DOHH2 (cell line): ENCODE measurements around the gene CCKAR.

Experiments used
- H3F3A ChIP-seq: fragments of 200-600 bp; sonication (generic), shearing (Covaris generic); 2 replicates; pipeline ENCODE4 v1.6.0; 2016; ENCODE audit warnings: antibody characterized with exemption, mild to moderate bottlenecking; ENCODE audit not compliant: control insufficient read depth, insufficient read depth
- H3K27ac ChIP-seq: fragments of 200-600 bp; sonication (generic); 2 replicates; pipeline ENCODE4 v1.5.1; 2014; ENCODE audit warnings: low read depth, mild to moderate bottlenecking, low read length, moderate library complexity
- H3K27me3 ChIP-seq: fragments of 200-600 bp; sonication (generic); 2 replicates; pipeline ENCODE4 v1.6.1; 2014; ENCODE audit warnings: mild to moderate bottlenecking, low read length, mixed read lengths; ENCODE audit not compliant: control insufficient read depth
- H3K36me3 ChIP-seq: fragments of 200-600 bp; sonication (generic); 2 replicates; pipeline ENCODE4 v1.6.1; 2014; ENCODE audit warnings: mild to moderate bottlenecking, low read length, moderate library complexity, mixed read lengths; ENCODE audit not compliant: control insufficient read depth
- H3K4me1 ChIP-seq: fragments of 200-600 bp; sonication (generic); 2 replicates; pipeline ENCODE4 v1.6.1; 2014; ENCODE audit warnings: mild to moderate bottlenecking, low read length, mixed read lengths; ENCODE audit not compliant: control insufficient read depth
- H3K4me2 ChIP-seq: fragments of 200-600 bp; sonication (generic); 2 replicates; pipeline ENCODE4 v1.6.0; 2014; ENCODE audit warnings: mild to moderate bottlenecking, low read length, moderate library complexity
- H3K4me3 ChIP-seq: fragments of 200-600 bp; sonication (generic); 2 replicates; pipeline ENCODE4 v1.5.1; 2014; ENCODE audit warnings: mild to moderate bottlenecking, low read length, mixed read lengths
- H3K79me2 ChIP-seq: fragments of 200-600 bp; sonication (generic); 2 replicates; pipeline ENCODE4 v1.6.1; 2014; ENCODE audit warnings: mild to moderate bottlenecking, low read length, mixed read lengths; ENCODE audit not compliant: control insufficient read depth
- H3K9me2 ChIP-seq: fragments of 200-600 bp; sonication (generic); replicated peaks from 2 replicates; pipeline ENCODE4 v1.6.1; 2014; ENCODE audit warnings: mild to moderate bottlenecking, low read length, mixed read lengths; ENCODE audit not compliant: control insufficient read depth
- H3K9me3 ChIP-seq: fragments of 200-600 bp; sonication (generic); 2 replicates; pipeline ENCODE4 v1.6.1; 2014; ENCODE audit warnings: antibody characterized with exemption, low read length, mixed read lengths; ENCODE audit not compliant: control insufficient read depth, insufficient read depth
- H4K20me1 ChIP-seq: fragments of 200-600 bp; sonication (generic); 2 replicates; pipeline ENCODE4 v1.6.0; 2014; ENCODE audit warnings: low read depth, mild to moderate bottlenecking, antibody characterized with exemption, low read length, moderate library complexity; ENCODE audit not compliant: control insufficient read depth, insufficient read depth
- EZH2phosphoT487 ChIP-seq: fragments of 200-600 bp; sonication (generic); IDR thresholded peaks from 2 replicates; pipeline ENCODE4 v1.6.1; 2017; ENCODE audit warnings: borderline replicate concordance, mild to moderate bottlenecking, antibody characterized with exemption, low read length, moderate library complexity, mixed read lengths
- TF ChIP-seq, protein P1 (sequence below): fragments of 200-600 bp; sonication (generic); IDR thresholded peaks from one replicate; pipeline ENCODE4 v1.5.1; 2014; ENCODE audit warnings: antibody characterized with exemption, mild to moderate bottlenecking, low read depth, low read length; ENCODE audit not compliant: poor library complexity, severe bottlenecking

The CCKAR gene

DNA sequence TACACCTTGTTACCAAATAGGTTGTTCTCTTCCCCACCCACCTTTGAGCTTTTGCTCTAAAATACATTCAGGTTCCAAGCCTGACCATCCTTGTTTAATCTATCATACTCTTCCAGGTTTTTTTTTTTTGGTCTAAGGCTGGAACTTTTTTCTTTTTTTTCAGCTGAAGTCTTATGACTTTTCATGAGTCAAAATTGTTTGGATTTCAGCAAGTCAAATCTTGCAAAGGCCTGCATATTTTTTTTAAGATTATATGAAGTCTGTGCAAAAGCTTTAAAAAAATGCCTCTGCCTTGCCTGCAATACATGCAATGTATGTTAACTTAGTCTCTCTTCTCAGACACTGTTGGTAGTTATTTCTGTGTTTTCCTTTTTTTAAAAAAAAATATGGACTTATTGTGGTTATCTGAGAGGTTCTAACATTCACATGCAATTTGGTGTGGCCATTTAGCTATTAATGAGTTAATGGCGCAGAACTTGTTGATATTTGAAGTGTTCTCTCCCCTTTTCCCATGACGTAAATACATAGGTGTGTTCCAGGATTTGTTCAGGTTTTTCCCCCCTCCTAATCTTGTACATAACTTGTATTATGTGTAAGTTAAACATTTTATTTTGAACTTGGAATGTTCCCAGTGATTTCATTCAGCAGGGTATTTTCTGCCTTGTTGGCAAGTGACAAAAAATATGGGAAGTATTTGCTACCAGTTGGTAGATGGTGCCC, 58.7 kb downstream of the CCKAR start:
- Histone ChIP-seq H3F3A (no peaks in the 10 kb centered on the region), H3K4me1 (peaks cover 4% of the 10 kb centered on the region; the same call in 1 of the 2 replicates), H3K27ac (no peak overlapping the region), H3K79me2 (no peaks in the 10 kb centered on the region), H4K20me1 (no peaks in the 10 kb centered on the region; the same call in 1 of the 2 replicates), H3K27me3 (no peaks in the 10 kb centered on the region), H3K9me2 (no peaks in the 10 kb centered on the region), H3K9me3 (no peaks in the 10 kb centered on the region), H3K4me3 (no peak overlapping the region), H3K36me3 (peaks cover 52% of the 10 kb centered on the region), H3K4me2 (no peak overlapping the region)
- TF ChIP-seq, protein P1, sequence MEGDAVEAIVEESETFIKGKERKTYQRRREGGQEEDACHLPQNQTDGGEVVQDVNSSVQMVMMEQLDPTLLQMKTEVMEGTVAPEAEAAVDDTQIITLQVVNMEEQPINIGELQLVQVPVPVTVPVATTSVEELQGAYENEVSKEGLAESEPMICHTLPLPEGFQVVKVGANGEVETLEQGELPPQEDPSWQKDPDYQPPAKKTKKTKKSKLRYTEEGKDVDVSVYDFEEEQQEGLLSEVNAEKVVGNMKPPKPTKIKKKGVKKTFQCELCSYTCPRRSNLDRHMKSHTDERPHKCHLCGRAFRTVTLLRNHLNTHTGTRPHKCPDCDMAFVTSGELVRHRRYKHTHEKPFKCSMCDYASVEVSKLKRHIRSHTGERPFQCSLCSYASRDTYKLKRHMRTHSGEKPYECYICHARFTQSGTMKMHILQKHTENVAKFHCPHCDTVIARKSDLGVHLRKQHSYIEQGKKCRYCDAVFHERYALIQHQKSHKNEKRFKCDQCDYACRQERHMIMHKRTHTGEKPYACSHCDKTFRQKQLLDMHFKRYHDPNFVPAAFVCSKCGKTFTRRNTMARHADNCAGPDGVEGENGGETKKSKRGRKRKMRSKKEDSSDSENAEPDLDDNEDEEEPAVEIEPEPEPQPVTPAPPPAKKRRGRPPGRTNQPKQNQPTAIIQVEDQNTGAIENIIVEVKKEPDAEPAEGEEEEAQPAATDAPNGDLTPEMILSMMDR: no peak
- no peak for TF ChIP-seq EZH2phosphoT487
